AG04450 (cell line): ENCODE data around the gene NOTCH1. TPM values are rescaled to one million over a fixed set of nuclear protein-coding genes. Genes with fewer than 3 reads are reported as not detected.
"Not testable (repeated sequence)": the region's sequence is repeated elsewhere in the genome, so short reads cannot be mapped to it uniquely, and the experiment has no call there.

ENCODE experiments used
- CTCF ChIA-PET: fragments of 300-600, 350-600 bp; formaldehyde crosslinking; extraction: SDS; loops from one replicate; lab custom pipeline; 2022; ENCODE audit warnings: antibody characterized with exemption, inconsistent platforms; lab: Charles Lee
- POLR2A ChIA-PET: fragments of 350-600 bp; formaldehyde crosslinking; extraction: SDS; loops from one replicate; lab custom pipeline; 2021; ENCODE audit warnings: antibody characterized with exemption, inconsistent platforms; lab: Yijun Ruan, JAX
- DNase-seq: peaks from one replicate; pipeline ENCODE4 v3.0.0-alpha.2; 2011; ENCODE audit warnings: low read depth, low spot score
- H3K27ac ChIP-seq: one replicate; pipeline ENCODE4 v1.5.1; 2012; ENCODE audit warnings: low read depth, low read length, control low read depth
- H3K27me3 ChIP-seq: one replicate; pipeline ENCODE4 v1.6.0; 2012; ENCODE audit warnings: low read length; ENCODE audit not compliant: control insufficient read depth, insufficient read depth
- H3K4me3 ChIP-seq: 2 replicates; pipeline ENCODE4 v1.5.1; 2011; ENCODE audit warnings: mild to moderate bottlenecking, low read depth, low read length, control low read depth
- H3K9me3 ChIP-seq: 2 replicates; pipeline ENCODE4 v1.5.1; 2012; ENCODE audit warnings: low read length; ENCODE audit not compliant: control insufficient read depth, insufficient read depth
- polyA plus RNA-seq: library from polyadenylated mRNA; depleted of rRNA; stranded (reverse); fragments of >200 nt; gene quantifications from 2 replicates; pipeline ENCODE4 v1.2.3, GENCODE V29; 2011
- TF ChIP-seq, protein P1 (sequence below): IDR thresholded peaks from 2 replicates; pipeline ENCODE4 v1.5.1; 2011; ENCODE audit warnings: low read depth, low read length, control low read depth, inconsistent platforms

NOTCH1 gene
- polyA plus RNA-seq, 1 experiment = 0.89 TPM

DNA sequence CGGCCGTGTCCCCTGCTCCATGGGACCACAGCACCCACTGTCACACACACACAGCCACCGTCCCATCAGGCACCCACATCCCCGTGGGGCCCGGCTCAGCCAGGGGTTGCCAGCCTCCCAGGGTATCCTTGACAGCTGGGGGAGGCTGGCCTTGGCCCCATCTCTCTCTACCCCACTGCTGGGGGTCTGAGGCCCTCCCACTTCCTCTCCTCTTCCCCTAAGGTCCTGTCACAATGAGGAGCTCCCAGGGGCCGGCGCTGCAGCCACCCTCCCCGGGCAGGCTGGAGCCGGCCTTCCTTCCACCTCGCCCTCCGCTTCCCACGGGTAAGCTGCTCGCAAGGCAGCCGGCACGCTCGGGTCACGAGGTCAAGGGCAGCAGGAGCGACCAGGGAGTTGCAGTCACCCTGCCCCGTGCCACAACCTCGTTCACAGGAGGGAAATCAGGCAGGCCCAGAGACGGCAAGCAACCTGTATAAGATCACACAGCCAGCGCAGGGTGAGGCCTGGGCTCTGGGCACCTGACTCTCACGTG lies 38.6 kb upstream of the NOTCH1 start:
- ChIA-PET POLR2A (no interaction called here), CTCF (no interaction called here)
- Histone ChIP-seq H3K27me3 (peaks cover 2% of the 10 kb centered on the region), H3K9me3 (peaks cover 6% of the 10 kb centered on the region; the same call in 1 of the 2 replicates), H3K27ac (no peak overlapping the region), H3K4me3 (no peak overlapping the region)
- TF ChIP-seq, protein P1, sequence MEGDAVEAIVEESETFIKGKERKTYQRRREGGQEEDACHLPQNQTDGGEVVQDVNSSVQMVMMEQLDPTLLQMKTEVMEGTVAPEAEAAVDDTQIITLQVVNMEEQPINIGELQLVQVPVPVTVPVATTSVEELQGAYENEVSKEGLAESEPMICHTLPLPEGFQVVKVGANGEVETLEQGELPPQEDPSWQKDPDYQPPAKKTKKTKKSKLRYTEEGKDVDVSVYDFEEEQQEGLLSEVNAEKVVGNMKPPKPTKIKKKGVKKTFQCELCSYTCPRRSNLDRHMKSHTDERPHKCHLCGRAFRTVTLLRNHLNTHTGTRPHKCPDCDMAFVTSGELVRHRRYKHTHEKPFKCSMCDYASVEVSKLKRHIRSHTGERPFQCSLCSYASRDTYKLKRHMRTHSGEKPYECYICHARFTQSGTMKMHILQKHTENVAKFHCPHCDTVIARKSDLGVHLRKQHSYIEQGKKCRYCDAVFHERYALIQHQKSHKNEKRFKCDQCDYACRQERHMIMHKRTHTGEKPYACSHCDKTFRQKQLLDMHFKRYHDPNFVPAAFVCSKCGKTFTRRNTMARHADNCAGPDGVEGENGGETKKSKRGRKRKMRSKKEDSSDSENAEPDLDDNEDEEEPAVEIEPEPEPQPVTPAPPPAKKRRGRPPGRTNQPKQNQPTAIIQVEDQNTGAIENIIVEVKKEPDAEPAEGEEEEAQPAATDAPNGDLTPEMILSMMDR = no peak
- no peak for DNase-seq

DNA sequence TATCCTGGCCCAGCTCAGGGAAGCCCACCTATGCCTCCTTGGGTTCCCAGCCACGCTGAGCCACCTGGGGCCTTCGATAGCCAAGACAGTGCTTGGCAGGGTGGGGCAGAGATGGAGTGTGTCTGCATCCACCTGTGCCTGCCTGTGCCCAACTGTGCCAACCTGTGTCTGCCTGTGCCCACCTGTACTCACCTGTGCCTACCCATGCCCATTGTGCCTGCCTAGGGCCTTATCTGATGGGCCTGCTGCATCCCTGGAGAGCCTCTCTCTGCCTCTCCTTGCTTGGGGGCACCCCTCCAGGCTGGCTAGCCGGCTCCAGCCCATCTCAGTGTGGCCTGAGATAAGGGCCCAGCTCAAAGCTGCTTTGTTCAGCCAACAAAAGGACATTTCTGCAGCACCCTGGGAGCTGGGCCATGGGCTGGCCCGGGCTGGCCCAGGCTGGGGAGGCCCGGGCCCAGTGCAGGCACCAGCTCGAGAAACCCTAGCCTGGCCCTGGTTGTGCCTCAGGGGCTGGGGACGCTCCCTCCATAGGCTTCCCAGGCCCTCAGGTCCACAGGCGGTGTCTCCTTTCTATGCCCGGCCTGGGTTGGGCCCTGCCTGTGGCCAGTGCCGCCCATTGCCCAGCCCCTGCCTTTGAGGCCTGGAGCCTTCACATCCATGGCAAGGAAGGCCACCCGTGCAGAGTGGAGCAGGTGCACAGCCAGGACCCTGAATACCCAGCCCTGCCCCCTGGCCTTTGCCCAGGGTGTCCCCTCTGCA lies 37.3 kb upstream of the NOTCH1 start:
- no peak overlapping the region for H3K4me3 ChIP-seq
- H3K27me3 ChIP-seq = peaks cover 2% of the 10 kb centered on the region
- ChIA-PET POLR2A (no interaction called here), CTCF (no interaction called here)
- DNase-seq = no peak
- TF ChIP-seq, protein P1 = no peak
- H3K9me3 ChIP-seq = peaks cover 6% of the 10 kb centered on the region; the same call in 1 of the 2 replicates
- H3K27ac ChIP-seq = no peak overlapping the region

DNA sequence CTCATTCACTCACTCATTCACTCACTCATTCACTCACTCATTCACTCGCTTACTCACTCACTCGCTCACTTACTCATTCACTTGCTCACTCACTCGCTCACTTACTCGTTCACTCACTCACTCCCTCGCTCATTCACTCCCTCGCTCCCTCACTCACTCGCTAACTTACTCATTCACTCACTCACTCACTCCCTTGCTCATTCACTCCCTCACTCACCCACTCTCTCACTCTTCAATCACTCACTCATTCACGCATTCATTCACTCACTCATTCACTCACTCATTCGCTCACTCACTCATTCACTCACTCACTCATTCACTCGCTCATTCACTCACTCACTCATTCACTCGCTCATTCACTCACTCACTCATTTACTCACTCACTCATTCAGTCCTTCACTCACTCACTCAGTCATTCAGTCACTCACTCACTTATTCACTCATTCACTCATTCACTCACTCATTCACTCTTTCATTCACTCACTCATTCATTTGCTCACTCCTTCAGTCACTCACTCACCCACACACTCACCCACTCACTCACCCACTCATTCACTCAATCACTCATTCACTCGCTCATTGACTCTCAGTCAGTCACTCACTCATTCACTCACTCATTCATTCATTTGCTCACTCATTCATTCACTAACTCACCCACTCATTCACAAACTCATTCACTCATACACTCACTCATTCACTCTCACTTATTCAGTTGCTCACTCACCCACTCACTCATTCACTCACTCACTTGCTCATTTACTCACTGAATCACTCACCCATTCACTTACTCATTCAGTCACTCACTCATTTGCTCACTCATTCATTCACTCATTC lies 36.0 kb upstream of the NOTCH1 start:
- ChIA-PET CTCF (no interaction called here), POLR2A (no interaction called here)
- no peak for DNase-seq
- peaks cover 2% of the 10 kb centered on the region for H3K27me3 ChIP-seq
- no peak overlapping the region for H3K27ac ChIP-seq
- TF ChIP-seq, protein P1 = no peak
- peaks cover 6% of the 10 kb centered on the region; the same call in 1 of the 2 replicates for H3K9me3 ChIP-seq
- H3K4me3 ChIP-seq = no peak overlapping the region

DNA sequence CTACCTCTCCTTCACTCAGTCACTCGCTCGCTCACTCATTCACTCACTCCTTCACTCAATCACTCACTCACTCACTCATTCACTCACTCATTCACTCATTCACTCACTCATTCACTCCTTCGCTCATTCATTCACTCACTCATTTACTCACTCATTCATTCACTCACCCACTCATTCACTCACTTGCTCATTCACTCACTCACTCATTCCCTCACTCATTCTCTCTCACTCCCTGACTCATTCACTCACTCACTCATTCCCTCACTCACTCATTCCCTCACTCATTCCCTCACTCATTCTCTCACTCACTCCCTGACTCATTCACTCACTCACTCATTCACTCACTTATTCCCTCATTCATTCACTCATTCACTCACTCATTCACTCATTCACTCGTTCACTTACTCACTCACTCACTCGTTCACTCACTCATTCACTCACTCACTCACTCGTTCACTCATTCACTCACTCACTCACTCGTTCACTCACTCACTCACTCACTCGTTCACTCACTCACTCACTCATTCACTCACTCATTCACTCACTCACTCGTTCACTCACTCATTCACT lies 33.9 kb upstream of the NOTCH1 start:
- CTCF ChIA-PET, DNase-seq, H3K27me3 ChIP-seq, H3K9me3 ChIP-seq, H3K27ac ChIP-seq, POLR2A ChIA-PET, H3K4me3 ChIP-seq: not testable (repeated sequence)

DNA sequence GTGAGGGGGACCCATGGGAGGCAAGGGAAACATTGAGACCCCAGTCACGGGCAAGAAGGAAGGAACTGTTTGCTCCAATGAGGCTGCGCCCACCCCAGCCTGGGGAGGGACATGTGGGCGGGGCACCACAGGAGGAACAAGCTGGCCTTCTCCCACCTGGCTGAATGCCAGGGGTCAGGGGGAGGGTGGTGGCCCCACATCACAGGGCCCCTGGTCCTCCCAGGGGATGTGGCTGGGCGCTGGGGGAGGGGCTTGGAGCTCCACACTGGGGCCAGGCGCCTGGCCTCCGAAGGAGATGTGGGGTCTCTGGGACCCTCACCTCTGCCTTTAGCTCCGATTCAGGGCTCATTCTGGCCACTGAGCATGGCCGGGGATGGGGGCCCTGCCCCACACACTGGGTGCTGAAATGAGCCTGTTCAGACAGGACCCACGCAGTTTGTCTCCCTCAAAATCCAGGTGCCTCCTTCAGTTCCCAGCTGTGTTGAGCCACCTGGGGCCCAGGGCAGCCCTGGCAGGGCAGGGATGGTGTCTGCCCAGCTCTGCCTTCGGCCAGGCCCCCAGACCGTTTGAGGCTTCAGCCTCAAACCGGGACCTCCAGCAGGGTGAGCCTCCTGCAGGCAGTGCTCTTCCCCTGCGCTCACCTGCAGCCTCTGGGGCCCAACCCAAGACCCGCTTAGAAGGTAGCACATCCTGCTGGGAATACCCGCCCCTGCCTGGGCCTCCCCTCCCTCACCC lies 33.2 kb upstream of the NOTCH1 start:
- H3K4me3 ChIP-seq = no peak overlapping the region
- ChIA-PET POLR2A (no interaction called here), CTCF (no interaction called here)
- peaks cover 6% of the 10 kb centered on the region; the same call in 1 of the 2 replicates for H3K9me3 ChIP-seq
- H3K27ac ChIP-seq = no peak overlapping the region
- TF ChIP-seq, protein P1 = no peak
- peaks cover 2% of the 10 kb centered on the region for H3K27me3 ChIP-seq
- DNase-seq = no peak
